Endothelial cell of umbilical vein (primary cell): Measurements from ENCODE around the gene NLRP3. TPM values are rescaled to one million over a fixed set of nuclear protein-coding genes. Genes with fewer than 3 reads are reported as not detected.

Source experiments
- BruUV-seq: library from RNA; stranded (reverse); fragments of 400-500 nt; replicated peaks from 2 replicates; lab custom pipeline; 2021; lab: Mats Ljungman, UMichigan
- CTCF ChIA-PET: fragments of 300-600, 350-600 bp; sonication (Branson Sonifier 250); formaldehyde crosslinking; loops from one replicate; lab custom pipeline; 2021; ENCODE audit warnings: antibody characterized with exemption, inconsistent platforms; lab: Charles Lee
- POLR2A ChIA-PET: fragments of 300-600, 350-600 bp; sonication (Branson Sonifier 250); formaldehyde crosslinking; loops from one replicate; lab custom pipeline; 2021; ENCODE audit warnings: antibody characterized with exemption, inconsistent platforms; lab: Charles Lee
- DNase-seq: peaks from one replicate; pipeline ENCODE4 v3.0.0-alpha.2; 2011; ENCODE audit warnings: low read depth, low spot score
- FAIRE-seq: peaks from 2 replicates; lab custom pipeline; 2011; peaks lifted over from hg19 to GRCh38; lab: Jason Lieb, UNC
- H2AFZ ChIP-seq: 2 replicates; pipeline ENCODE4 v1.6.0; 2012; ENCODE audit warnings: low read depth, low read length, control low read depth, inconsistent platforms
- H3K27ac ChIP-seq: 2 replicates; pipeline ENCODE4 v1.5.1; 2011; ENCODE audit warnings: low read depth, mild to moderate bottlenecking, control low read depth, low read length, moderate library complexity; ENCODE audit not compliant: insufficient read depth
- H3K27me3 ChIP-seq, 2 experiments: 2 replicates each; pipeline versions ENCODE4 v1.6.0 to v1.6.1; 2011; ENCODE audit warnings: low read length in 2 of 2, mixed read lengths in 1 of 2; ENCODE audit not compliant: control insufficient read depth in 2 of 2, insufficient read depth in 2 of 2
- H3K36me3 ChIP-seq, 2 experiments: 2 replicates in 1 of 2; 3 replicates in 1 of 2; pipeline ENCODE4 v1.5.1; 2011; ENCODE audit warnings: low read length in 2 of 2, mild to moderate bottlenecking in 1 of 2, moderate library complexity in 1 of 2; ENCODE audit not compliant: control insufficient read depth in 2 of 2, insufficient read depth in 2 of 2; ENCODE audit errors: extremely low read depth in 1 of 2
- H3K4me1 ChIP-seq: 3 replicates; pipeline ENCODE4 v1.5.1; 2011; ENCODE audit warnings: mild to moderate bottlenecking, low read length; ENCODE audit not compliant: control insufficient read depth, insufficient read depth; ENCODE audit errors: extremely low read depth
- H3K4me2 ChIP-seq: 2 replicates; pipeline ENCODE4 v1.6.1; 2011; ENCODE audit warnings: low read length, control low read depth, mixed read lengths; ENCODE audit not compliant: insufficient read depth
- H3K4me3 ChIP-seq, 3 experiments: fragments of 200-600 bp in 1 of 3; sonication (generic), shearing (Covaris generic) in 1 of 3; replicated peaks in 1 of 3; 2 replicates each; pipeline ENCODE4 v1.5.1; 2011 to 2016; ENCODE audit warnings: control low read depth in 3 of 3, low read length in 3 of 3, mild to moderate bottlenecking in 2 of 3, inconsistent platforms in 1 of 3, low read depth in 1 of 3, moderate library complexity in 1 of 3; ENCODE audit not compliant: insufficient read depth in 1 of 3
- H3K79me2 ChIP-seq: 2 replicates; pipeline ENCODE4 v1.6.0; 2012; ENCODE audit warnings: low read length, inconsistent platforms; ENCODE audit not compliant: control insufficient read depth, insufficient read depth
- H3K9ac ChIP-seq: replicated peaks from 2 replicates; pipeline ENCODE3; 2011; ENCODE audit warnings: low read length, control low read depth; ENCODE audit not compliant: insufficient read depth; ENCODE audit errors: extremely low read depth
- H3K9me1 ChIP-seq: replicated peaks from 3 replicates; pipeline ENCODE4 v1.6.0; 2011; ENCODE audit warnings: mild to moderate bottlenecking, low read length; ENCODE audit not compliant: control insufficient read depth, insufficient read depth; ENCODE audit errors: extremely low read depth
- H3K9me3 ChIP-seq: replicated peaks from 2 replicates; pipeline ENCODE4 v1.5.1; 2012; ENCODE audit warnings: low read length, inconsistent platforms; ENCODE audit not compliant: control insufficient read depth, insufficient read depth
- H4K20me1 ChIP-seq: replicated peaks from 2 replicates; pipeline ENCODE3; 2011; ENCODE audit warnings: mild to moderate bottlenecking, low read length; ENCODE audit not compliant: control insufficient read depth, insufficient read depth; ENCODE audit errors: extremely low read depth
- CTCF ChIP-seq, 2 donors: IDR thresholded peaks; 1 replicate in 1 of 2; 2 replicates in 1 of 2; pipeline ENCODE4 v1.5.1; 2011; ENCODE audit warnings: low read length in 2 of 2, mild to moderate bottlenecking in 2 of 2, moderate library complexity in 2 of 2, control low read depth in 1 of 2, inconsistent platforms in 1 of 2, low read depth in 1 of 2; ENCODE audit not compliant: insufficient read depth in 1 of 2; ENCODE audit errors: extremely low read depth in 1 of 2
- EZH2 ChIP-seq: IDR thresholded peaks from 2 replicates; pipeline ENCODE4 v1.6.1; 2012; ENCODE audit warnings: borderline replicate concordance, low read depth, mild to moderate bottlenecking, moderate library complexity, low read length, inconsistent platforms; ENCODE audit not compliant: severe bottlenecking
- FOS ChIP-seq: IDR thresholded peaks from 2 replicates; pipeline ENCODE4 v1.6.1; 2011; ENCODE audit warnings: mild to moderate bottlenecking, low read length, moderate library complexity, borderline replicate concordance; ENCODE audit not compliant: insufficient read depth
- GATA2 ChIP-seq: IDR thresholded peaks from 2 replicates; pipeline ENCODE4 v1.7.0; 2011; ENCODE audit warnings: low read depth, mild to moderate bottlenecking, moderate library complexity, mixed read lengths, low read length; ENCODE audit not compliant: insufficient read length, insufficient read depth
- JUN ChIP-seq: IDR thresholded peaks from 2 replicates; pipeline ENCODE4 v1.6.1; 2011; ENCODE audit warnings: borderline replicate concordance, low read depth; ENCODE audit not compliant: insufficient read length, insufficient read depth
- MAX ChIP-seq: IDR thresholded peaks from 2 replicates; pipeline ENCODE4 v1.6.1; 2011; ENCODE audit not compliant: insufficient read depth, insufficient read length
- MYC ChIP-seq: IDR thresholded peaks from one replicate; pipeline ENCODE4 v1.6.1; 2011; ENCODE audit warnings: mild to moderate bottlenecking, low read depth, low read length
- POLR2A ChIP-seq: IDR thresholded peaks from 2 replicates; pipeline ENCODE4 v1.6.1; 2012; ENCODE audit warnings: low read depth, mild to moderate bottlenecking, control low read depth, low read length
- POLR2AphosphoS5 ChIP-seq: IDR thresholded peaks from 2 replicates; pipeline ENCODE4 v1.6.1; 2012; ENCODE audit warnings: low read depth, mild to moderate bottlenecking, control low read depth, low read length, moderate library complexity; ENCODE audit not compliant: insufficient read depth
- dilution Hi-C: fragments of 300-500 bp; cut with MboI; formaldehyde crosslinking; loops from one replicate; pipeline ENCODE4 v1.15.0; 2019; ENCODE audit warnings: low sequenced_read_pairs; ENCODE audit not compliant: extremely low pct_ligation_motif_present
- intact Hi-C: fragments of 100-400 bp; cut with micrococcal nuclease; formaldehyde crosslinking; loops from one replicate; pipeline ENCODE4 v1.10.0; 2022
- polyA plus RNA-seq, 4 experiments: library from polyadenylated mRNA; depleted of rRNA in 3 of 4; stranded (reverse) in 3 of 4; unstranded in 1 of 4; fragments of >200 nt; gene quantifications; 2 replicates each; pipeline versions ENCODE4 v1.2.1 to v1.2.3, GENCODE V29; 2011 to 2012; ENCODE audit warnings: missing spikeins in 1 of 4
- total RNA-seq: library from RNA; stranded (reverse); gene quantifications from 2 replicates; pipeline ENCODE4 v1.2.3, GENCODE V29; 2021

NLRP3 gene
- total and polyA plus RNA-seq, 2 donors (not counting 3 experiments of a cell fraction or from before 2014, with no cell fraction given), result 0.24 to 0.29 TPM

GRCh38 chr1:247411621-247412327, 4.2 kb upstream of the NLRP3 start:
- no peak for TF ChIP-seq CTCF (IDR thresholded peaks at IDR 0.05; ENCODE audit: extremely low read depth in 1 of 2, insufficient read depth in 1 of 2, low read depth in 1 of 2, low read length in 2 of 2)
- TF ChIP-seq MYC, result no peak
- TF ChIP-seq MAX, result no peak
- no peak for TF ChIP-seq GATA2
- TF ChIP-seq POLR2AphosphoS5, result no peak
- TF ChIP-seq POLR2A, result no peak
- TF ChIP-seq EZH2, result no peak
- TF ChIP-seq JUN, result no peak
- TF ChIP-seq FOS, result no peak
- dilution Hi-C loops, result no loop called here
- POLR2A ChIA-PET, result no interaction called here

More at GRCh38 chr1:247411621-247412327, 4.2 kb upstream of the NLRP3 start:
- Histone ChIP-seq H3K36me3 (no peaks in the 10 kb centered on the region), H3K4me3 (no peak overlapping the region), H4K20me1 (no peaks in the 10 kb centered on the region), H3K4me1 (no peaks in the 10 kb centered on the region), H3K27ac (no peak overlapping the region), H3K79me2 (no peaks in the 10 kb centered on the region), H3K9me3 (no peaks in the 10 kb centered on the region), H3K4me2 (no peak overlapping the region), H3K9me1 (no peaks in the 10 kb centered on the region), H3K27me3 (no peaks in the 10 kb centered on the region), H3K9ac (no peak overlapping the region), H2AFZ (no peak overlapping the region)
- DNase-seq (no peak), FAIRE-seq (no peak)
- BruUV-seq, result no TSS peak
- CTCF ChIA-PET, result no interaction called here
- intact Hi-C loops, result no loop called here
